ENCODE measurements around the gene GRK1.
A peak's percentile ranks its signal among the peaks of the same experiment; 100 is the strongest.

Gene GRK1

DNA sequence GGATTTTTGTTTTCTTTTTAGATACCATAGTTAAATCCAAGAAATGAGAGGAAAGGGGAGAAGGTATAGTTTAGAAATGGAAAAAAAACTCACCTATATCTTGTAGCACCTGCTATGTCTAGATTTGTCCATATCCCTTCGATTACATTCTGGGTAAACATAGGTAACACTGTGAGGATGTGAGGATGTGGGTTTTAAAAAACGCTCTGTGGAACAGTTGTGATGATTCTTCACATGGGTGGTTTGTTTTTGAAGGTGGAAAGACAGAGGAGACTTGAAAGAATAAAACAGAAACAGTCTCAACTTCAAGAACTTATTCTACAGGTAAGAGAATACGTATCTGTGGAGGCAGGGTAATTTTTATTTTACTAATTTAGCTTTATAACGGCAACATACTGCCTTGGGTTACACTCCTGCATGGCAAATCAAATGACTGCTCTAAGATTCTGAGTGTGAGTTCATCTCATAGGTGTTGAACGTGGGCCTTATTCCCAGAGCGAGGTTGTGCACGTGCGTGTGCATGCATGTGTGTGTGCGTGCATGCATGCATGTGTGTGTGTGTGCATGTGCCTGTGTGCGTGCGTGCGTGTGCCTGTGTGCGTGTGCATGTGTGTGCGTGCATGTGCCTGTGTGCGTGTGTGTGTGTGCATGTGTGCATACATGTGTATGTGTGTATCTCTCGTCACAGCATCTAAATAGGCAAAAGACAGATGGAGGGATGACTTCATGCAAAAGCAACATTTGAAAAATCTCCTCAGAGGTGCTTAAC, 32.6 kb upstream of the GRK1 start:
- TF ChIP-seq, protein P1, sequence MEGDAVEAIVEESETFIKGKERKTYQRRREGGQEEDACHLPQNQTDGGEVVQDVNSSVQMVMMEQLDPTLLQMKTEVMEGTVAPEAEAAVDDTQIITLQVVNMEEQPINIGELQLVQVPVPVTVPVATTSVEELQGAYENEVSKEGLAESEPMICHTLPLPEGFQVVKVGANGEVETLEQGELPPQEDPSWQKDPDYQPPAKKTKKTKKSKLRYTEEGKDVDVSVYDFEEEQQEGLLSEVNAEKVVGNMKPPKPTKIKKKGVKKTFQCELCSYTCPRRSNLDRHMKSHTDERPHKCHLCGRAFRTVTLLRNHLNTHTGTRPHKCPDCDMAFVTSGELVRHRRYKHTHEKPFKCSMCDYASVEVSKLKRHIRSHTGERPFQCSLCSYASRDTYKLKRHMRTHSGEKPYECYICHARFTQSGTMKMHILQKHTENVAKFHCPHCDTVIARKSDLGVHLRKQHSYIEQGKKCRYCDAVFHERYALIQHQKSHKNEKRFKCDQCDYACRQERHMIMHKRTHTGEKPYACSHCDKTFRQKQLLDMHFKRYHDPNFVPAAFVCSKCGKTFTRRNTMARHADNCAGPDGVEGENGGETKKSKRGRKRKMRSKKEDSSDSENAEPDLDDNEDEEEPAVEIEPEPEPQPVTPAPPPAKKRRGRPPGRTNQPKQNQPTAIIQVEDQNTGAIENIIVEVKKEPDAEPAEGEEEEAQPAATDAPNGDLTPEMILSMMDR (conservative IDR thresholded peaks at IDR 0.05): no peak
- no peak for TF ChIP-seq ZFX (IDR thresholded peaks at IDR 0.05)
- H3K27ac ChIP-seq: no peak overlapping the region

GRCh38 chr13:113635048-113635420, 32.0 kb upstream of the GRK1 start:
- H3K27ac ChIP-seq: no peak overlapping the region
- TF ChIP-seq ZFX (IDR thresholded peaks at IDR 0.05): no peak
- TF ChIP-seq, protein P1 (conservative IDR thresholded peaks at IDR 0.05): no peak

- no peak overlapping the region for H3K27ac ChIP-seq
- TF ChIP-seq ZFX (IDR thresholded peaks at IDR 0.05): no peak
- TF ChIP-seq, protein P1 (conservative IDR thresholded peaks at IDR 0.05): no peak
Observed at GRCh38 chr13:113635709-113636108, 31.3 kb upstream of the GRK1 start.

DNA sequence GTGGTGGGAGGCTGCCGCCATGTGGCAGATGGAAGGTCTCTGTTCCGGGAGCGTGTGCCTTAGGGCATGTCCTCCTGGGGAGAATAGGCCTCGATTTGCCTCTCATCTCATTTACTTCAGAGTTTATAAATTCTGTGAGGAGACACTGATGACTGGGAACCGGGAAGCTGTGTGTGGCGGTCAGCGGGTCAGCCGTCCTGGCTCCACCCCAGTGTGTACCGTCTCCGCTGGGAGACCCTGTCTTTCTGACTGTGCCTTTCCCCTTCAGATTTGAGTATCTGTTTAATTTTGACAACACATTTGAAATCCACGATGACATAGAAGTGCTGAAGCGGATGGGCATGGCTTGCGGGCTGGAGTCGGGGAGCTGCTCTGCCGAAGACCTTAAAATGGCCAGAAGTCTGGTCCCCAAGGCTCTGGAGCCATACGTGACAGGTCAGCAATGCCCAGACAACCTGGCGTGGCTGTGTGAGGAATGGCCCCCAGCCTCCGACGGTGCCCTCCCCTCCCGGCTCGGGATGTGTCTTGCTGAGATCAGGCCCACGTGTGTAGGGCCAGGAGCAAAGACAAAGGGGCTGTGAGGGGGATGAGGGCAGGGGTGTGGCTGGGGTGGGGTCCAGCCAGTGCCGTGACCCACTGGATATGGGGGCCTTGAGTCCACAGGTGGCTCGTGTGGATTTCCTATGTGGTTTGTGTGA, 30.6 kb upstream of the GRK1 start:
- TF ChIP-seq, protein P1 (conservative IDR thresholded peaks at IDR 0.05): no peak
- TF ChIP-seq ZFX (IDR thresholded peaks at IDR 0.05): no peak
- no peak overlapping the region for H3K27ac ChIP-seq

DNA sequence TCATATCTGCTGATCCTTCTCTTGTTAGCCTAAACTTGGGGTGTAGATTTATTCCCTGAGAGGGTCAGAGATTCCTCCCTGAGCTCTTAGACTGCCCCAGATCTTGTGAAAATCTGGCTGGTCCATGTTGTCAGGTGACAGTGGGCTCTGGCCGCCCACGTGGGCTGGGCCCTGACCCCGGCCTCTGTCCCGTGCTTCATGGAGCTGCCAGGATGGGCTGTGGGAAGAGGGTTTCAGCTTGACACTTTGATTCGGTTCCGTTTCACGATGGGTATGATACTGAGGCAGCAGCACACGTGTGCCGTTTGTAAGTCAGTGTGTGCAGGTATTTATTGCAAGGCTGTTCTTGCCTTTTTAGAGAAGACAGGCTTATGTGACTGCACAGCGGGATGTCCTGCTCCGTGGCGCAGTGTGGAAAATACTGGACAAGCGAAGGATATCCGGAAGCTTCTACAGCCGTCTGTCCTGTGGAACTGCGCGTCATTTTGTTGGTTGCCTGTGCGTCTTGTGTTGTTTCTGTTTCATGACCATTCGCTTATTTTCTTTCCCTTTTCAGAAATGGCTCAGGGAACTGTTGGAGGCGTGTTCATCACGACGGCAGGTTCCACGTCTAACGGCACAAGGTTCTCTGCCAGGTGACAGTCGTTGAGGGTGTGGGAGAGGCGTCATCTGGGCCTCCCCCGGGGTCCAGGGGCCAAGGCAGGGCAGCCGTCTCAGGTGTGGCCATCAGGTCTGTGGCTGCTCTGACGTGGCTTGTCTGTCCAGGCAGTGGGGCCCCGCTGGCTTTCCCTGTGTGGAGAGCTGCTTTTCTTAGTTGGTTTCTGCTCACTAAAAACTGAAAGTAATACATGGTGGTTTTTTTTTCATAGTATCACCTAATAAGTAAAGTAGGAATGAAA, 29.5 kb upstream of the GRK1 start:
- H3K27ac ChIP-seq: peak overlapping the region; percentile 40; the same call in 1 of the 2 replicates
- TF ChIP-seq ZFX (IDR thresholded peaks at IDR 0.05): no peak
- TF ChIP-seq, protein P1 (conservative IDR thresholded peaks at IDR 0.05): no peak

- TF ChIP-seq, protein P1 (conservative IDR thresholded peaks at IDR 0.05): no peak
- no peak for TF ChIP-seq ZFX (IDR thresholded peaks at IDR 0.05)
- H3K27ac ChIP-seq: peak overlapping the region; percentile 40; the same call in 1 of the 2 replicates
Observed at GRCh38 chr13:113638173-113638746, 28.8 kb upstream of the GRK1 start.

All from C4-2B (cell line).